Measurements from ENCODE around the gene FOXO3. TPM values are rescaled to one million over a fixed set of nuclear protein-coding genes. Genes with fewer than 3 reads are reported as not detected.

The FOXO3 gene
- total RNA-seq, 3 donors from 2014 or later, result 107 to 181 (median 155) TPM

GRCh38 chr6:108616544-108616943 lies 55.8 kb downstream of the FOXO3 start:
- intact Hi-C loops (cut with DNase I; ENCODE audit: low total_unique reads), result no loop called here
- DNase-seq (ENCODE audit: low spot score in 2 of 2), result no peak
- no peak for TF ChIP-seq POLR2AphosphoS5 (IDR thresholded peaks at IDR 0.05)
- TF ChIP-seq POLR2A (IDR thresholded peaks at IDR 0.05), result no peak
- TF ChIP-seq, protein P1, sequence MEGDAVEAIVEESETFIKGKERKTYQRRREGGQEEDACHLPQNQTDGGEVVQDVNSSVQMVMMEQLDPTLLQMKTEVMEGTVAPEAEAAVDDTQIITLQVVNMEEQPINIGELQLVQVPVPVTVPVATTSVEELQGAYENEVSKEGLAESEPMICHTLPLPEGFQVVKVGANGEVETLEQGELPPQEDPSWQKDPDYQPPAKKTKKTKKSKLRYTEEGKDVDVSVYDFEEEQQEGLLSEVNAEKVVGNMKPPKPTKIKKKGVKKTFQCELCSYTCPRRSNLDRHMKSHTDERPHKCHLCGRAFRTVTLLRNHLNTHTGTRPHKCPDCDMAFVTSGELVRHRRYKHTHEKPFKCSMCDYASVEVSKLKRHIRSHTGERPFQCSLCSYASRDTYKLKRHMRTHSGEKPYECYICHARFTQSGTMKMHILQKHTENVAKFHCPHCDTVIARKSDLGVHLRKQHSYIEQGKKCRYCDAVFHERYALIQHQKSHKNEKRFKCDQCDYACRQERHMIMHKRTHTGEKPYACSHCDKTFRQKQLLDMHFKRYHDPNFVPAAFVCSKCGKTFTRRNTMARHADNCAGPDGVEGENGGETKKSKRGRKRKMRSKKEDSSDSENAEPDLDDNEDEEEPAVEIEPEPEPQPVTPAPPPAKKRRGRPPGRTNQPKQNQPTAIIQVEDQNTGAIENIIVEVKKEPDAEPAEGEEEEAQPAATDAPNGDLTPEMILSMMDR (IDR thresholded peaks at IDR 0.05), result no peak
- peak overlapping the region; percentile 43 to 65 for H3K27ac ChIP-seq
- no peak overlapping the region for H3K4me3 ChIP-seq
- peaks cover 0 to 7% of the 10 kb centered on the region in 2 donors for H3K9me3 ChIP-seq
- H3K4me1 ChIP-seq, result peaks cover 3 to 30% of the 10 kb centered on the region in 2 donors
- no peaks in the 10 kb centered on the region for H3K36me3 ChIP-seq
- no peaks in the 10 kb centered on the region for H3K27me3 ChIP-seq

DNA sequence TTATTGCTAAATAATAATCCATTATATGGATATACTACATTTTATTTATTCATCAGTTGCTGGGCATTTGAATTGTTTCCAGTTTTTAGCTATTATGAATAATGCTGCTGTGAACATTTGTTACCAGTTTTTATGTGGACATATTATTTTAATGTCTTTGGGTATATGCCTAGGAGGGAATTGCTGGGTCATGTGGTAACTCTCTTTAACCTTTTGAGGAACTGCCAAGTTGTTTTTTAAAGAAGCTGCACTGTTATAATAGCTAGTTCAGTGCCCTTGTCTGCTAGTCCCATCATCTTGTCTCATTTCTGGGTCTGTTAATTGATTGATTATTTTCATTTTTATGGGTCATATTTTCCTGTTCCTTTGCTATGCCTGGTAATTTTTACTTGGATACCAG lies 56.3 kb downstream of the FOXO3 start:
- Histone ChIP-seq H3K27ac (peak overlapping the region; percentile 43 to 65), H3K4me3 (no peak overlapping the region), H3K4me1 (peaks cover 3 to 26% of the 10 kb centered on the region in 2 donors), H3K27me3 (no peaks in the 10 kb centered on the region), H3K9me3 (peaks cover 0 to 7% of the 10 kb centered on the region in 2 donors), H3K36me3 (no peaks in the 10 kb centered on the region)
- intact Hi-C loops (cut with DNase I; ENCODE audit: low total_unique reads), result no loop called here
- no peak for TF ChIP-seq POLR2AphosphoS5 (IDR thresholded peaks at IDR 0.05)
- TF ChIP-seq POLR2A (IDR thresholded peaks at IDR 0.05), result no peak
- TF ChIP-seq, protein P1 (IDR thresholded peaks at IDR 0.05), result no peak
- DNase-seq (ENCODE audit: low spot score in 2 of 2), result no peak

- H3K36me3 ChIP-seq, result no peaks in the 10 kb centered on the region
- intact Hi-C loops (cut with DNase I; ENCODE audit: low total_unique reads), result no loop called here
- no peak for DNase-seq (ENCODE audit: low spot score in 2 of 2)
- H3K27me3 ChIP-seq, result no peaks in the 10 kb centered on the region
- no peak overlapping the region for H3K4me3 ChIP-seq
- H3K9me3 ChIP-seq, result no peaks in the 10 kb centered on the region
- peaks cover 3 to 26% of the 10 kb centered on the region in 2 donors for H3K4me1 ChIP-seq
- peak overlapping the region; percentile 9 to 26 for H3K27ac ChIP-seq
- no peak for TF ChIP-seq POLR2AphosphoS5 (IDR thresholded peaks at IDR 0.05)
- TF ChIP-seq POLR2A (IDR thresholded peaks at IDR 0.05), result no peak
- TF ChIP-seq, protein P1 (IDR thresholded peaks at IDR 0.05), result no peak
Measured at GRCh38 chr6:108618623-108619152, 58.0 kb downstream of the FOXO3 start.

DNA sequence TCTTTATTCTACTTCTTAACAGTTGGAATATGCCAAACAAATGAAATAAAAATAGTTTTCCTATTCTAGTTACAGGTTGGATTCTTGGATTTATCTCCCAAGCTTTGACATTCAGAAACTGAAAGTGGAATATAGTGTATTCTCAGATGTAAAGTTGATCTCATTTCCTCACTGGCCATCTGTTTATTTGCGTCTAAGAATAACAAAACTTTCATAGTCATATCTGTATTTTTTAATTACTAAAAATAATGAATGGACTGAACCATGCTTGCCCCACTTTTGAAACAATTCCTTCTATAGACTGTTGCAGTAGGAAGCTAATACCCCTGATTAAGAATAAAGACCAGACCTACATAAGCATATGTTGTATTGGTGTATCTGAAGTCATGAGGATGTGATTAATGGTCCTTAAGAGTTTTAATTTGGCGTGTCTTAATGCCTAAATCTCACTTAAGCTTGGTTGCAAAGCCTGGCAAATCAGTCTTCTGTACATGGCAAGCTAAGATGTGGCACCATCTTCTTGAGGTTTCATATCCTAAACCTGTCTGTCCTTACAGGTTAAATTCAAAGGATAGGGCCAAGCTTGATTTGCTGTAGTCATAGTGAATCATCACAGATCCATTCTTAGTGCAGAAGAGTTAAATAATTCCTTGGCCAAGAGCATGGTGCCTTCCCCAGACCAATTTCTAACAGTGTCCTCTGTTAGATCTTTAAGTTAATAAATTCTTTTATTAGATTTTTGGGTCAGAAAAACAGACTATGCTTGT lies 58.9 kb downstream of the FOXO3 start:
- no peak overlapping the region for H3K4me3 ChIP-seq
- DNase-seq (ENCODE audit: low spot score in 2 of 2), result no peak
- TF ChIP-seq POLR2A (IDR thresholded peaks at IDR 0.05) (no peak), POLR2AphosphoS5 (IDR thresholded peaks at IDR 0.05) (no peak)
- TF ChIP-seq, protein P1 (IDR thresholded peaks at IDR 0.05), result no peak
- no peaks in the 10 kb centered on the region for H3K9me3 ChIP-seq
- H3K4me1 ChIP-seq, result peaks cover 3 to 22% of the 10 kb centered on the region in 2 donors
- intact Hi-C loops (cut with DNase I; ENCODE audit: low total_unique reads), result no loop called here
- H3K27ac ChIP-seq, result peak overlapping the region; percentile 9
- no peaks in the 10 kb centered on the region for H3K36me3 ChIP-seq
- no peaks in the 10 kb centered on the region for H3K27me3 ChIP-seq

GRCh38 chr6:108621117-108621516 lies 60.4 kb downstream of the FOXO3 start:
- Histone ChIP-seq H3K4me3 (no peak overlapping the region), H3K36me3 (no peaks in the 10 kb centered on the region), H3K4me1 (peaks cover 3 to 18% of the 10 kb centered on the region in 2 donors), H3K27me3 (no peaks in the 10 kb centered on the region), H3K9me3 (no peaks in the 10 kb centered on the region), H3K27ac (peak overlapping the region in 1 of 2 donors; percentile 36)
- no peak for DNase-seq (ENCODE audit: low spot score in 2 of 2)
- intact Hi-C loops (cut with DNase I; ENCODE audit: low total_unique reads), result no loop called here
- TF ChIP-seq POLR2AphosphoS5 (IDR thresholded peaks at IDR 0.05) (peak in 1 of 3 donors; percentile 31), POLR2A (IDR thresholded peaks at IDR 0.05) (no peak)

Data from breast epithelium (tissue), 4 donors.